Measurements from ENCODE around the gene CKAP5.

GRCh38 chr11:46760429-46761128 is 85.5 kb downstream of the CKAP5 start:
- TF ChIP-seq POLR2A (IDR thresholded peaks at IDR 0.05; ENCODE audit: borderline replicate concordance, extremely low read depth, insufficient read depth, insufficient read length), result no peak
- TF ChIP-seq JUND (IDR thresholded peaks at IDR 0.05), result no peak
- TF ChIP-seq EZH2 (IDR thresholded peaks at IDR 0.05), result no peak
